K562 treated with DMSO at 1 percent for 4 hours (cell line): ENCODE results near the gene B4GALT7. TPM values are rescaled to one million over a fixed set of nuclear protein-coding genes. Genes with fewer than 3 reads are reported as not detected.

Source experiments
- total RNA-seq: library from RNA; unstranded; fragments of 300-600 nt; gene quantifications from 2 replicates; pipeline ENCODE4 v1.2.3, GENCODE V29; 2022; ENCODE audit not compliant: insufficient read depth

B4GALT7 gene
- total RNA-seq, result 15.8 and 16.2 TPM in 2 replicates

DNA sequence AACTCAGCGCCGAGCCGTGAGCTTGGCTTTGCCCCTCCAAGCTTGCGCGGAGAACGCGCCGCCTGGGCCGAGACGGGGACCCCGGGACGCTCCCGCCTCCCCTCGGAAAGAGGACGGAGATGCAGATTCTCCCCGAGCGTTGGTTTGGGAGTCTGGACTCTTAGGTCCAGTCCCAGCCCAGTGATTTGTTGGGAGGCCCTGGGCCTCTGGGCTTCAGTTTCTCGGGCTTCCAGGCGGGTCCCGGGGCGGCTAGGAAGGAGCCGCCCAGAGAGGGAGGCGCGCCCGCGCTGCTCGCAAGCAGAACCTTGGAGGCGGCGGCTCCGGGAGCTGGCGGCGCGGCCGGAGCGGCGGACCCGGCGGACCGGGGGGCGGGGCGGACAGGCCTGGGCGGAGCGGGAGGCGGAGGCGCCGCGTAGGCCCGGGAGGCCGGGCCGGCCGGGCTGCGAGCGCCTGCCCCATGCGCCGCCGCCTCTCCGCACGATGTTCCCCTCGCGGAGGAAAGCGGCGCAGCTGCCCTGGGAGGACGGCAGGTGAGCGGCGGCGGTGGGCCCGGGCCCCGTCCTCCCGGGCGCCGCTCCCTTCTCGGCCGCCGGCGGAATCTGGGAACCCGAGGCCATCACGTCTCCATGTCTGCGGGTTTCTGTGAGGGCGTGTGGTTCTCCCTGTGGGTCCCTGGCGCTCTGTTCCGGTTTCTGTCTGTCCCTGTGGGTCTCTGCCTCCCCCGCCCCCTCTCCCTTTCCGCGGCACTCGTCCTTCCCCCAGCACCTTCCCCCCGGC lies at the start of gene B4GALT7:
Gene B4GALT7 (plus strand): TSS at position 402 of the 777 bp plus-strand sequence. CDS start 79 bp downstream, at position 481.

DNA sequence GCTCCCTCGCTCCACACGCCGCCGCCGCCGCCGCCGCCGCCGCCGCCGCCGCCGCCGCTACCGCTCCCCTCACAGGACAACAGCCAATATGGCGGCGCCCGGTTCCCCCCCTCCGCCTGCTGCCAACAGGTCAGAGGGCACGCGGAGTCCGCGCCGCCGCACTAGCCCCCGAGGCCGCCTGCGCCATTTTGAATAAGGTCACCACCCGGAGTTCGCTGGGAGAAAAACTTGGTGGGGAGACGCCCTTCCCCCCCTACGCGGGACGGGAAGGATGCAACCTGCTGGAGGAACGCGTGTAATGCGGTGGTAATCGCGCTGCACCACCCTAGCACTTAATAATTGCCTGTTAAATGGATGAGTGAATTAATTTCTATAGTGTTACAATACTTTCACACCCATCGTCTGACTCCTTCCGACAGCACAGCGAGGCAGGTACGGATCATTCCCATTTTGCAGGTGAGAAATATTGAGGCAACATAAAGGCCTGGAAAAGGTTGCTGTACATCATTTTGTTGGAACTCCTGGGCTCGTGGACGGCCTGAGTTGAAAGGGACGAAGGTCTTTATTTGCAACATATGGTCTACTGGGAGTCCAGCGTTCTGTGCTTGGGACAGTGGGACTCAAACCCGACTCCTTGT lies 45.3 kb upstream of the B4GALT7 start, which contains the start of gene FAM193B:
Gene FAM193B (minus strand): TSS at position 90 of the 638 bp plus-strand sequence. CDS start 105 bp downstream, outside the sequence.

DNA sequence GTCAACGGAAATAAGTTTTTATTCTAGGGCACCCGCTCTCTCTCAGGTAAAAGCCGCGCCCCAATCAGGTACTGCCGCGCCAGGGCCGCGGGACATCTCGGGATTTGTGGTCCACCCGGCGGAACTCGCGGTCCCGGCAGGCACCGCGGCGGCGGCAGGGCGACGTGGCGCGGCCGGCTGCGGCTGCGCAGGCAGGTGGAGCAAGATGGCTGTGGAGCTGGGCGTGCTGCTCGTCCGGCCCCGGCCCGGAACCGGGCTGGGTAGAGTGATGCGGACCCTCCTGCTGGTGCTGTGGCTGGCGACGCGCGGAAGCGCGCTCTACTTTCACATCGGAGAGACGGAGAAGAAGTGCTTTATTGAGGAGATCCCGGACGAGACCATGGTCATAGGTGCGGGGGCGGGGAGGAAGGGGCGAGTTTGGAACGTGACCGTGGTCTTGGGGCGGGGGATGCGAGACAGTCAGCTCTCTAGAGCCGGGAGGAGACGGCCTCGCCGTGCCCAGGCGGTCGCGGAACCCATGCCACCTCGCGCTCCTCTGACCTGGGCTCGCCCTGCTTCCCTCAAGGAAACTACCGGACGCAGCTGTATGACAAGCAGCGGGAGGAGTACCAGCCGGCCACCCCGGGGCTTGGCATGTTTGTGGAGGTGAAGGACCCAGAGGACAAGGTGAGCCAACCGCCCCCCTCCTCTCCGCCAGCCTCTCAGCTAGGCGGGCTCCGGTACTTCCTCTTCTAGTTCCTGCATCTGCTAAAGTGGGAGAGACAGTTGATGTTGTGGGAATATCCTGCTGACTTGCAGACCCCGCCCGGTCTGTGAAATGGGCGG lies 7.7 kb upstream of the B4GALT7 start, which contains the start of gene TMED9:
Gene TMED9 (plus strand): TSS at position 194 of the 825 bp plus-strand sequence. CDS start 12 bp downstream, at position 206.

Other genes with a start within 250 kb of the B4GALT7 start
- gene LMAN2, start 248.5 kb upstream of the B4GALT7 start, total RNA-seq, result 298 and 335 TPM in 2 replicates
- gene RGS14, start 242.2 kb upstream of the B4GALT7 start, total RNA-seq, result 55.1 and 60.6 TPM in 2 replicates
- not detected in 2 replicates for gene SLC34A1, start 215.7 kb upstream of the B4GALT7 start, total RNA-seq
- gene PFN3, start 199.5 kb upstream of the B4GALT7 start, total RNA-seq, result not detected in 2 replicates
- 12.2 and 12.7 TPM in 2 replicates for gene F12, start 190.6 kb upstream of the B4GALT7 start, total RNA-seq
- gene GRK6, start 173.5 kb upstream of the B4GALT7 start, total RNA-seq, result 65.2 and 66.7 TPM in 2 replicates
- 8.7 and 12.3 TPM in 2 replicates for gene PRR7, start 153.3 kb upstream of the B4GALT7 start, total RNA-seq
- 42.5 and 57.4 TPM in 2 replicates for gene DBN1, start 126.5 kb upstream of the B4GALT7 start, total RNA-seq
- gene PDLIM7, start 102.5 kb upstream of the B4GALT7 start, total RNA-seq, result 109 and 111 TPM in 2 replicates
- gene DOK3, start 90.3 kb upstream of the B4GALT7 start, total RNA-seq, result 17.6 and 19.9 TPM in 2 replicates
- gene DDX41, start 83.2 kb upstream of the B4GALT7 start, total RNA-seq, result 102 and 110 TPM in 2 replicates
- 20.5 and 32.3 TPM in 2 replicates for gene FAM193B, start 45.6 kb upstream of the B4GALT7 start, total RNA-seq
- 353 and 384 TPM in 2 replicates for gene TMED9, start 7.9 kb upstream of the B4GALT7 start, total RNA-seq
- not detected in 2 replicates for gene FAM153A, start 182.8 kb downstream of the B4GALT7 start, total RNA-seq